GM21447 (cell line): ENCODE measurements around the gene SNX27.

Experiments used
- ATAC-seq: cut with Tn5 transposase; IDR thresholded peaks from one replicate; pipeline ENCODE4 v1.9.1; 2021; ENCODE audit not compliant: unreplicated experiment

Gene SNX27

GRCh38 chr1:151702936-151703335 lies 91.1 kb downstream of the SNX27 start:
- ATAC-seq, result no peak

- no peak for ATAC-seq
These were observed 92.0 kb downstream of the SNX27 start for GRCh38 chr1:151703813-151704212.

DNA sequence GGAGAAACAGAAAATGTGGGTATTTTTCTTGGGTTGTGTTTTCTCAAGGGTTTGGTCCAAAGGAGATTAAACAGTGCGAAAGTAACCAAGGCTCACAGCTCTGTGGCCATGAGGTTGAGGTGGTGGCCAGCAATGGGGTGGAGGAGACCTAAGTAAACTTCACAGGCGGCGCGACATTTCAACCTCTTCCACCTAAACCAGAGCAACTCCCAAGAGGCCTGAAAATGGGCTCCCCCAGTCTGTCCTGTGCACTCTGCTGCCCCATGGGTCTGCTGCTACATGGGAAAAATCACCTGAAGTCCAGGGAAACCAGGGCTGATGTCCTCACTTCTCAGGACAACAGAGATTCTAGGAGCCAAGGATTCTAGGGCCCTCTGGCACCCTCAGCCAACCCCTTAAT lies 92.4 kb downstream of the SNX27 start:
- no peak for ATAC-seq

- no peak for ATAC-seq
These were observed 93.3 kb downstream of the SNX27 start for GRCh38 chr1:151705146-151705545.

- ATAC-seq, result no peak
These were observed 94.1 kb downstream of the SNX27 start for GRCh38 chr1:151705753-151706463.

DNA sequence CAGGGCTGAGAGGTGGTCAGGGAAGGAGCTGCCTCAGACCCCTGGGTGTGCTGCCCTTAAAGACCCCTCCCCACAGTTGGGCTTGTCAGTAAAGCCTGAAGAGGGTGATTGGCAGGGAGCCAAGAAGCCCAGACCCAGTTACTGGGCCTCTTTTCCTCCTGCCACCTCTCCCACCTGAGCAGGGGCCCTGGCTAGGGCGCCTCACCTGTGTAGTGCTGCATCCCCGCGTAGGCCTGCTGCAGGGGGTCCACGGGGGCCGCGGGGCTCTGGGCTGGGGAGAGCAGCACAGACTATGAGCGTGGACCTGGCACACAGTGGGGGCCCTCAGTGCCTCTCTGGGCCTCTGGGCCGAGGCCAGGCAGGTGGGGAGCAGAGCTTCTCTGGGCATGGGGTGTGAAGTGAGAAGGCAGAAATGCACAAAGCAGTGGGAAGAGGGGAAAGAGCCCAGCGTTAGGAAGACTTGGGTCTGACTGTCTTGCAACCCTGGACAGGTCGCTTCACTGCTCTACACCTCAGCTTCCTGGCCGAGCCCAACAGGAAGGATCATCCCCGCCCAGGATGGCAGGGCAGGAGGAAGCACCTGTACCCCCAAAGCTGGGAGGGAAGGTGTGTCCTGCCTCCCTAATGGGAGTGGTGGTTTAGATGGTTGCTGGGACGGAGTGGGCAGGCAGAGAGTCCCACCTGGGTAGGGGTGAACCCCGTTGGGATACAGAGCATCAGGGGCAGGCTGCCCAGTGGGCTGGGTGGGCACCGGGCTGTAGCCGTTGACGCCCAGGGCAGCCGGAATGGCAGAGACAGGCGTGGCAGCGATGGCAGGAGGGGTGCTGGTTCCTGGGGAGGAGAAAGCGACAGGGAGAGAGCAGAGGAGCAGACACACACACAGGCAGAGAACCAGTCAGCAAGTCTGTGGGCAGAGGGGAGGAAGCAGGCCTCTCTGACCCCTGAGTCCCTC lies 94.9 kb downstream of the SNX27 start:
- no peak for ATAC-seq

DNA sequence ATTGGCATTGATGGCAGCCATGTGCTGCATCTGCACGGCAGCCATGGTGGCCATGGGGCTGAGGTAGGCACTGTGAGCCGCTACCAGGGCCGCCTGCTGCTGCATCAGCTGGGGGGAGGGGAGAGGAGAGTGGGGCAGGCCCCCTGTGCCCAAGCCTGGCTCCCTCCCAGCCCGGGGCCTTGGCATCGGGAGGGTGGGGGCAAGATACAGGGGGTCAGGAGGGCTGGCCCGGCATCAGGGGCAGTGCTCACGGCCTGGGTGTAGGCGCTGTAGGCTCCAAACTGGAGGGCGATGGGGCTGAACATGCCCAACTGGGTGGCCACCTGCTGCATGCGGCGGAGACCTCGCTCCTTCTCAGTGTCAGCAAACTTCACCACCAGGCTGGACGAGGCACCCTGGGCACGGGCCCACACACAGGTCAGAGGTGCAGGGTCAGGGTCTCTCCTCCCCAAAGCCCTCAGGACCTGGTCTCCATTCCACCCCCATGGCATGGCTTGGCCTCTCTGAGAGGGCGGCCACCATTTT lies 95.8 kb downstream of the SNX27 start:
- no peak for ATAC-seq

GRCh38 chr1:151708891-151709290 lies 97.0 kb downstream of the SNX27 start:
- ATAC-seq, result no peak

DNA sequence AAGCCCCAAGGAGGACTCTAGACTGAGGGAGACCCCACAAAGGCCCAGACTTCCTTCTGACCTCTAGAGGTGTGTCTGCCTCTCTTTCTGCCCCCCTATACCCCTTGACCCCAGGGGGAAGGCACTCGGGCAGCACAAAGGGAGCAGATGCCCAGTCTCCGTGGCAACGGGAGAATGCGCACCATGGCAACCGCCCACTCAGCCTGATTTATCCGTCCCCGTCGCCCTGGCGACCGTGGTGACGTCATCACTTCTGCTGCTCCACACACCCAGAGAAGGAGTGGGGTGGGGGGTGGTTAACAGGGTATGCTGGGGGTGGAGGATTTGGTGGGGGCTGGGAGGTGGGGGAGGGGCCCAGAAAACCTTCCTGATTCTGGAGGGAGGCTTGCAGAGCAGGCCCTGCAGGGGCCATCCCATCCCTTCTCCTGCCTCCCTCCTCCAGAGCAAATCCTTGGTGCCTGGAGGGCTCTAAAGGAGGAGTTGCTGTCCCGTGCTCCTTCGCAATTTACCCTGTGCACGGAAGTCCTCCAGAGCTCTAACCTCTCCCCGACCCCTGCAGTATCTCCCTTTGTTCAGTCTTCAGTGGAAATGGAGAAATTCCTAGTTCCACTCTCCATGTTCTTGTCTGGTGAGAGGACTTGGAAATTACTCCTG lies 98.5 kb downstream of the SNX27 start:
- ATAC-seq, result no peak

DNA sequence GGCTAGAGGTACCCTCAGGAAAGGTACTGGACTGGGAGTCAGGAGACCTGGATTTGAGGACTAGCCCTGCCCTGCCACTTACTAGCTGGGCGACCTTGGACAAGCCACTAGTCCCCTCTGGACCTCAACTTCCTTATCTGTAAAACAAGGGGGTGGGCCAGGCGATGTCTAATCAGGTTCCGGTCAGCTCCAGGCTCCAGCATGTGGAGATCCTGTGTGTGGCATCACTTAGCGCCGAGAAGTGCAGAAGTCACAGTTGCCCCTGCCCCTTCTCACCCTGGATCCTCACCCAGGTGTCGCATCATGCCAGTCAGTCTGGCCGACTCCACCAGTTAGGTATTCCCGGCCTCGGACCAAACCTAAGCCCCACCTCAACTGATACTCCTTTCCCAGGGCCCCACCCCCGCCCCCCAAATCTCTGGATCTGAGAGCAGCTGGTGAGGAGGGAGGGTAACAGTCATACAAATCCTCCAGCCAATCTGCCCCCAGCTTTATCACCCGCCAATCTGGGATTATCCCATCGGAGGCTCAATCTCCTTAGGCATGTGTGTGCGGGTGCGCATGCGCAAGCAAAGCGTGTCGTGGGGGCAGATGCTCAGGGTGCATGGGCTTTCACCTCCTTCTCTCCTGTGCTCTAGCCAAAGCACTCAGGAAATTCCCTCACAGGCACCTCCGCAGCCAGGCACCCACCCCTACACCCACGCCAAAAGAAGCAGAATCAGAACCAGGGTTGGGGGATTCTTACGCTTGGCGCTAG lies 99.4 kb downstream of the SNX27 start:
- ATAC-seq, result no peak

GRCh38 chr1:151711951-151712350 lies 100.1 kb downstream of the SNX27 start:
- no peak for ATAC-seq

- no peak for ATAC-seq
These were observed 101.2 kb downstream of the SNX27 start for GRCh38 chr1:151713044-151713443.

DNA sequence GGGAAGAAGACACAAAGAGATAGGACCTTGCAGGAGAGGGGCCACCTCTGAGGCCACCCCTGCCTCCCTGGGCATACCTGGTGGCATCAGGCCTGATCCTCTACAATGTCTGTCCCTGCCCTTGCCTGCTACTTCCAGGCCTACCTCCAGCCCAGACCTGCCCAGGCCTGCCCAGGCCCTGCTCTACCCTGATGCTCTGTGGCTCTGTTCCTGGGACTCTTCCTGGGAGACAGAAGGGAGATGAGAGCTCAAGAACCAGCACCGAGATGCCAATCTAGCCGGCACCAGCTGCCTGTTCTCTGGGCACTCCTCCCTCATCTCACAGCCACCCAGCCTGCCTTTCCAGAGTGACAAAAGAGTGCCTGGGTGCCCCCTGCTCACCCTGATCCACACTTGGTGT lies 102.0 kb downstream of the SNX27 start:
- no peak for ATAC-seq

DNA sequence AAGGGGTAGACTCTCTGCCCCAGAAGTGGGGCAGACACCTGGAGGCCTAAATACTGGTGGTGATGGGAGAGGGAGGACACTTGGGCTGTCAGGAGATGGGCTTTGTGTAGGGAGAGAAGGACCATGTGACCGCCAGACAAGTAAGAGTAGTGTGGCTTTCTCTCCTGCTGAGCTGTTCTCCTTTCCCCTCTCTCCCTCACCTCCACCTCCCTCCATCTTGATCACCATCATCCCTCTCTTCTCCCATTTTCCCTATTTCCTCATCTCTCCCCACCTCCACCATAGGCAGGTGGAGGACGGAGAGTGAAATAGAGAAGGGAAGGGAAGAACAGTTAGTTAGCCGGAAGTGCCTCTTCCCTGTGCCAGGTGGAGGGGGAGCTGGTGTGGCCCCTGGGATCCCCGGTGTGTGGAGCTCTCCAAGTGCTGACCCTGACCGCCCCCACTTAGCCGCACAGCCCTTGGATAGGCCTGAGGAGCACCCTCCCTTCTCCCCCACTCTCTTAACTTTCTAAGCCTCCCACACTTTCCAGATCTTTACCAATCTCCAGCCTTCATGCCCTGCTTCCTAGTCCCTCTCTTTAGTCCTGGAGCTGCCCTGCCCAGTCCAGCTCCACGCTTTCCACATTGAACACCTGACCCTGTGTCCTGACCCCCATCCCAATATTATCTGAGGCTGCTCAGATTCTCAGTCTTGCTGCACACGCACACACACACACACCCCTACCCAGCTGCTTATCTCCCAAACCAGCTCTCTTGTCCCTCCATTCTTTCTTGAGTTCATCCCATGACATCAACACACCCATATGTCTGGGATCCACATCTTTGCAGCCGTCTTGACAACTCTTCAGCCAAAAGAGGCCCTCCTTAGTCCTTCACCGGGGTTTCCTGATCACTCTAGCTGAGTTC lies 103.2 kb downstream of the SNX27 start:
- no peak for ATAC-seq

- ATAC-seq, result no peak
These were observed 104.0 kb downstream of the SNX27 start for GRCh38 chr1:151715726-151716404.

DNA sequence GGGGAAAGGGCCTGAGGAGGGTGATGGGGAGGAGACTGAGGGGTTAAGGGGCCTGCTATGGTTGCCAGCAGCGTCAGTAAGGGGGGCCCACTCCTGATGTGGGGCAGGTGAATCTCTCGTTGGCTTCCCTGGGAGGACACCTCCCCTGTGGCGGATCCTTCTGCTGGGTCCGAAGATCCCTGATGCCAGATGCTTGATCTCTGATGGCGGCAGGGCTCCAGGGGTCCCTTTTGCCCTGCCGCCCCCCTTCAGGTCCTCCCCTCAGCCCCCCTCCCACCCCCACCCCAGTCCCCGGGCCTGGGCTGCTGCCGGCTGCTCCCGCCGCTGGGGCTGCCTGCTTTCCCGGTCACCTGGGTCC lies 104.5 kb downstream of the SNX27 start:
- ATAC-seq, result no peak

DNA sequence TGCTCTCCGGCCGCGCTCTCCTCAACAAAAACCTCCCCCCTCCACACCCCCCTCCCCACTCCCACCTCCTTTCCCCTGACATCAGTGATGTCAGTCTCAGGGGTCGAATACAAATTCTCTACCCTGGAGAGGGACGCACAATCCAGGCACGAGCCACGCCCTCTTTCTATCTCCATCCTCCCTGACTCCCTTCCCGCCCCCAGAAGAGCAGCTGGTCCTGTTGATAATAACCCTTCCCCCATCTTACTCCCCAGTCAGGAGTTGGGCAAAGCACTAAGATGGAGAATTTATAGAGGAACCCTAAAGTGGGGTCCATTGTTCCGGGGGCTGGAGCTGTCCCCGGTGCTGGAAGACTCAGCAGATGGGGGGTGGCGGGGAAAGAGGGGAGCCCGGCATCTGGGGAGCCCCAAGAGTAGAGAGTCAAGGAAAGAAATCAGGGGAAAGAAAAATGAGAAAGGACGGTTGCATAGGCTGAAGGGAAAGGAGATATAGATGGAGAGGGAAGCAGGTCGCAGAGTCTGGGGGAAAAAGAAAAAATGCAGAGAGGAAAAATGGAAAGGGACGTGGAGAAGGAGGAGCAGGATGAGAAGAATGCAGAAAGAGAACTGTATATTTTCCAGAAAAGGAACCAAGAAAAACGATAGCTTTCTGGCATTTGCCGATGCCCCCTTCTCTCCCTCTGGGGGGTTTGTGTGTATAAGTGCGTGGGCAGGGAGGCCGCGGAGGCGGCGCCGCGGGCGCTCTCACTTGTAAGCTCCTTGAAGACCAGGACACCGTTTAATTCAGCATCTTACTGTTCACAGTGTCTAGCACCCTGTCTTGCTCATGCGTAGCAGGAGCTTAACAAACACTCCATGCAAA lies 105.2 kb downstream of the SNX27 start, which contains the start of gene CELF3:
CELF3 (minus strand) TSS at position 33 of the 861 bp plus-strand sequence. CDS start 783 bp downstream, outside the sequence.
- no peak for ATAC-seq

DNA sequence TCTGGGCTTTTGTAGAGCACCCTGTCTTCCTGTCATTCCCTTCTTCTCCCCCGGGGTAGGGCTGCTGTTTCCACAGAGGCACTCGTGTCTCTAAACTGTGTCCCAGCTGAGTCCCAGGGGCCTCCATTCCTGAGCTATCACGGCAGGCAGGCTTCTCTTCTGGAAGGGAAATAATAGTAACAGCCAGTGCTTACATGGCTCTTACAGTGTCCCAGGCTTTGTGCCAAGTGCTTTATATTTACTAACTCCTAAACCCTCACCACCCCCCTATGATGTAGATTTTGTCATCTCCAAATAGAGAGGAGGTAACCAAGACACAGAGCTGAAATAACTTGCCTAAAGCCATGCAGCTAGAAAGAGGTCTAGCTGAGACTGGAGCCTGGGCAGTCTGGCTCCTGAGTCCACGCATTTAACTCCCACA lies 106.2 kb downstream of the SNX27 start:
- no peak for ATAC-seq
